Skin of body (tissue), 2 donors: ENCODE results near the gene TMEM256. TPM values are rescaled to one million over a fixed set of nuclear protein-coding genes. Genes with fewer than 3 reads are reported as not detected.

Experiments
- DNase-seq: peaks from one replicate; lab custom pipeline; 2025; lab: John Stamatoyannopoulos, UW
- total RNA-seq: library from RNA; depleted of rRNA; stranded (reverse); fragments of >200 nt; gene quantifications from one replicate; pipeline ENCODE4 v1.2.3, GENCODE V29; 2014

The TMEM256 gene
- 75.9 TPM for total RNA-seq

DNA sequence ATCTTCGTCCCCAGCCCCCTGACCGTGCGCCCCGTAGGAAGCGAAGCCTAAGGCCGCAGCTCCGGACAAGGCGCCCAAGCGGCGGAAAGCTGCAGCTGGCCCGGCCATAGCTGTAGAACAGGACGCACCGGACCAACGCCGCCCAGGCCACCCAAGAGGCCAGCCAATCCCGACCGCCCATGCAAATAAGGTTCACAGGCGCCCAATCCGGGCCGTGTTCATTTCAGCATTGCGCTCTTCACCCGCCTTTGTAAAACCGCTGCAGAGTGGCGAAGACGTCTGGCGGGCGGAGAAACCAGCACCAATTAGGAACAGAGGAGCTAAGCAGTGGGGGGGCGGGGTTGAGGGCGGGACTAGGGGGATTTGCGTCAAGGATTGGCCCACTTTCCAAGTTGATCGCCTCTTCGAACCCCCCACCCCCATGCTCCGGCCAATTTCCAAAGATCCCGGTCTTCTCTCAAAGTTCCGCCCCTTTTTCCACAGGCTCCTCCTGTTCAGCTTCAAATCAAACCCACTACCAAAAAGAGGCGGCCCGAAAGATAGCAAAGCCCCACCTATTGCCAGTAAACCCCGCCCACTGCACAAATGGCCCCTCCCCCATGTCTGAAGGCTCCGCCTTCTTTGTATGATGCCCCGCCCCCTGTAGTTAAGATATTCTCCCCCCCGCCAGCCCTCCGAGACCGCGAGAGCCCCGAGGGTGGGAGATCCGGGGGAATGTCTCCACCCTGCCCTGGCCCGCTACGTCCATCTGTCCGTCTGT is at the start of gene TMEM256:
TMEM256 (minus strand) TSS at position 121 of the 760 bp plus-strand sequence; CDS start at position 108, 13 bp downstream.
- DNase-seq, result peak; percentile 100

DNA sequence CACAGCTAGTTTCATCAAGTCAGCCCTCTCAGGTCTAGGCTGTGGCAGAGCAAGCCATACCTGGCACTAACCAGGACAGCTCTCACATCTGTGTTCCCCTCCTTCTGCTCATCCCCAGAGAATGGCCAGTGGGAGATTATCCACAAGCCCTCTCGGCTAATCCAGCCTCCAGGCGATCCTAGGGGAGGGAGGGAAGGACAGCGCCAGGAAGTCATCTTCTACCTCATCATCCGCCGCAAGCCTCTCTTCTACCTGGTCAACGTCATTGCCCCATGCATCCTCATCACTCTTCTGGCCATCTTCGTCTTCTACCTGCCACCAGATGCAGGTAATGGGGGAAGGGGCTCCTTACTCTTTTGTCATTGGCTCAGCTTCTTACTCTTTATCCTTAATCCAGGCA is 44.6 kb upstream of the TMEM256 start:
- DNase-seq, result no peak

DNA sequence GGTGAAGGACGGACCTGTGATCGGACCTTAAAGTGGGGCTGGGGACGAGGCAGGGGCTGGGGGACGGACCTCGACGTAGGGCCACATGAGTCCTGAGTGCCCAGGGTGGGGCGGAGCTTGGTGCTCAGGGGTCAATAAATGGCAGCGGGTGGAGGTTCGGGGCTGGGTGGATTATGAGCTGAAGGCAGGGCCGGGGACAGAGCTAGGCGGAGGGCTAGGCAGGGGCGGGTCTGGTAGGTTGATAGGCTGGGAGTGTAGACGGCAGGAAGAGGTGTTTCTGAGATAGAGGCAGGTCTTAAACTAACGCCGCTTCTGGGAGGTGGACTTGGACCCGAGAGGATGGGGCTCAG is 41.7 kb upstream of the TMEM256 start:
- no peak for DNase-seq

- no peak for DNase-seq
Measured at GRCh38 chr17:7444682-7445618, 41.1 kb upstream of the TMEM256 start, which contains the start of gene CHRNB1. Gene CHRNB1, plus strand, starts transcription at chr17:7445061. Its CDS starts 67 bp downstream, at chr17:7445128.

- DNase-seq, result no peak
Measured at GRCh38 chr17:7443499-7444485, 39.9 kb upstream of the TMEM256 start.

GRCh38 chr17:7442142-7442541 is 38.2 kb upstream of the TMEM256 start:
- DNase-seq, result no peak

DNA sequence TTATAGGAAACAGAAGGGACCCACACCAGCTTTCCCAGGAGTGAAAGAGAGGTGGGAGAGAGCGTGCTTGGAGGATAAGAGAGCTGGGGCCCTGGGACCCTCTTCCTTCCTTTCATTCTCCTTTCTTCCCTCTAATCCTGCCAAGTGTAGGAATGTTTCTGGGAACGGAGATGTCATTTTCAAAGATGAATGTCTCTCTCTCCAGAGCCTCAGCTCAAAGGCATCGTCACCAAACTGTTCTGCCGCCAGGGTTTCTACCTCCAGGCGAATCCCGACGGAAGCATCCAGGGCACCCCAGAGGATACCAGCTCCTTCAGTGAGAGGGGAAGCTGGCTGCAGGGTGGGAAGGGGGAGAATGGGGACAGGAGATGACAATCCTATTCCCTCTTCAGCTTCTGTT is 37.4 kb upstream of the TMEM256 start:
- no peak for DNase-seq

GRCh38 chr17:7440834-7441195 is 36.9 kb upstream of the TMEM256 start:
- DNase-seq, result no peak

DNA sequence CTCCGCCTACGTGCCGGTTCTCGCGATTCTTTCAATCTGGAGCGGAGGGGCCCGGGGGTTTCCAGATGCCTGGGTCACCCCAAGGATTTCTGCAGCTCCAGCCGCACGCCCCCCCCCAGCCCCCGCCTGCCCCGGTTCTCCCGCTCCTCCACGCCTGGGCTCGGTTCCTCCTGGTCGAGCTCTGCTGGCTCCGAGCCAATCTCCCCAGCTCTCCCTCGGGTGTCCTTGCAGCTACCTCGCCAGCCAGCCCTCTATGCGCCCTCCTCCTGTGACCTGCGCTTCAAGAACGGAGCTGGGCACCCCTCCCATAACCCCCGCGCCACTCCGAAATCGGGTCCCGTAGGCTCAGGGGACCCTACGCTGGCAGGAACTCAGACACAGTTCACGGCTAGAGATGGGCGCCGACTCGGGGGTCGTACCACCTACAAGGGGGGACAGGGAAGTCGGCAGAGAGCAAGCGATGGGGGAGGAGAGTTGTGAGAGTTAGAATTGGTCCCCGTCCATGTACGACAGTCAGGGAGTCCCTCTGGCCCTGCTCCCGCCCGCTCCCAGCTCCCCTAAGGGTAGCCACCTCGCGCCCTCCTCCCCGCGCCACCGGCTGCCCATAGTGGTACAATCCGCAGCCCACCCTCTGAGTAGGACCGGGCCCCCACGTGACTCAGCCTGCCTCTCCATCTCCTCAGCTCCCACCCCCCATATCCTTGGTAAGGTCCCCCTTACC is 36.4 kb upstream of the TMEM256 start:
- DNase-seq, result no peak

DNA sequence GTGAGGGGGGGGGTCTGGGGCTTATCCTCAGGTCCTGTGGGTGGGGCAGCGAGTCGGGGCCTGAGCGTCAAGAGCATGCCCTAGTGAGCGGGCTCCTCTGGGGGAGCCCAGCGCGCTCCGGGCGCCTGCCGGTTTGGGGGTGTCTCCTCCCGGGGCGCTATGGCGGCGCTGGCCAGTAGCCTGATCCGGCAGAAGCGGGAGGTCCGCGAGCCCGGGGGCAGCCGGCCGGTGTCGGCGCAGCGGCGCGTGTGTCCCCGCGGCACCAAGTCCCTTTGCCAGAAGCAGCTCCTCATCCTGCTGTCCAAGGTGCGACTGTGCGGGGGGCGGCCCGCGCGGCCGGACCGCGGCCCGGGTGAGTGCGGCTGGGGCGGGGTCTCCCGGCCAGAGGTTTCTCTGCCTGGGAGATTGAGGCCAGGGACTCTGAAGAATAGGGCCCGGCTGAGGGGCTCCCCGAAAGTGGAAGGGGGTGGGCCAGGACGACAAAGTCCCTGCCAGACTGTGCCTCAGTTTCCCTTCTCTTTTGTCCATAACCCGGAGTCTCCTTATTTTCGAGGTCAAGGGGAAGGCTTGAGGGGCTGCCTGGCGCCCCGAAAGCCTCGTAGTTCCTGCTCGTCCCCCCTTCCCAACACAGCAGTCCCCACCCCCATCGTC is 35.7 kb upstream of the TMEM256 start, which contains the start of gene FGF11:
FGF11 (plus strand) TSS at position 51 of the 651 bp plus-strand sequence; CDS start at position 160, 109 bp downstream.
- DNase-seq, result no peak

DNA sequence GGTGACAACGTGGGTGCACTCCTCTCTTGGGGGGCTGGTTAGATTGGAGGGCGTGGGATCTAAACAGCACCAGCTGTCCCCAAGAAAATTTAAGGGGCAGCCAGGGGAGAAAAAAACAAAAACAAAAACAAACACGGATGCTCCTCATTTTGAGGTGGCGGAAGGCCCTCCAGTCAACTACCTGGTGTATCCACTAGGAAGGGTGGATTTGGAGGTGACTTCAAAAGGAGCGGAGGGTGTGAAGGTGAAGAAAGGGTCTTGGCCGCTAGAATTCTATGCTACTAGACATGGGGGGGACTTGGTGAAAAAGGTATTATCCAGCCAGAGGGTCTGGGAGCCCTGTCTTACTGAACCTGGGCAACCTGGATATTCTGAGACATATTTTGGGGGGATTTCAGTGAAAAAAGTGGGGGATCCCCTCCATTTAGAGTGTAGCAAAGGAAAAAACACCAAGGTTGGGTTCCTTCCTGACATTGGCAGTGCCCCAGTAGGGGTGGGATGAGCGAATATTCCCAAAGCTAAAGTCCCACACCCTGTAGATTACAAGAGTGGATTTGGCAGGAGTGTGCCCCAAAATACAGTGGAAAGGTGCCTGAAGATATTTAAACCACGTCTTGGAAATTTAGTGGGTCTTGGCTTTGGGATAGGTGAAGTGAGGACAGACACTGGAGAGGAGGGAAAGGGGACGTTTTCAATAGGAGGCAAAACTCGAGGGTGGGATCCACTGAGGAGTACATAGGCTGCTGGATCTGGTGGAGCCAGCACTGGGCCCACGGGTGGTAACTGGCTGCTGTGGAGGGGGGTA is 35.0 kb upstream of the TMEM256 start:
- DNase-seq, result no peak

GRCh38 chr17:7437950-7438614 is 34.2 kb upstream of the TMEM256 start:
- DNase-seq, result no peak

- DNase-seq, result no peak
Measured at GRCh38 chr17:7437369-7437863, 33.5 kb upstream of the TMEM256 start.

DNA sequence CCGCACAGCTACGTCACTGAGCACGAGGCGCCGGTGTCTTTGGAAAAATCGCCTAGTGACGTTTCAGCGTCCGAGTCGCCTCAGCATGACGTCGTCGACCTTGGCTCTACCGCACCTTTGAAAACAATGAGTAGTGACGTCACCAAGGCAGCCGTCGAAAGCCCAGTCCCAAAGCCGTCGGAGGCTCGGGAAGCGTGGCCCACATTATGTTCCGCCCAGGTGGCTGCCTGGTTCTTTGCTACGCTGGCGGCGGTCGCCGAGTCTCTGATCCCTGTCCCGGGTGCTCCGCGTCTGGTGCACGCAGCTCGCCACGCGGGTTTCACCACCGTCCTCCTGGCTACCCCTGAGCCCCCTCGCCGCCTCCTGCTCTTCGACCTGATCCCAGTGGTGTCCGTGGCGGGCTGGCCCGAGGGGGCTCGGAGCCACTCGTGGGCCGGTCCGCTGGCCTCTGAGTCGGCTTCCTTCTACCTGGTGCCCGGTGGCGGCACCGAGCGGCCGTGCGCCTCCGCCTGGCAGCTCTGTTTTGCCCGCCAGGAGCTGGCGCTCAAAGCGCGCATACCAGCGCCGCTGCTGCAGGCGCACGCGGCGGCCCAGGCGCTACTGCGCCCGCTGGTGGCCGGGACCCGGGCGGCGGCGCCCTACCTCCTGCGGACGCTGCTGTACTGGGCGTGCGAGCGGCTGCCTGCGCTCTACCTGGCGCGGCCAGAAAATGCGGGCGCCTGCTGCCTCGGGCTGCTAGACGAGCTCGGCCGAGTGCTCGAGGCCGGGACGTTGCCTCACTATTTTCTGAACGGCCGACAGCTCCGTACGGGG is 32.9 kb upstream of the TMEM256 start:
- no peak for DNase-seq

DNA sequence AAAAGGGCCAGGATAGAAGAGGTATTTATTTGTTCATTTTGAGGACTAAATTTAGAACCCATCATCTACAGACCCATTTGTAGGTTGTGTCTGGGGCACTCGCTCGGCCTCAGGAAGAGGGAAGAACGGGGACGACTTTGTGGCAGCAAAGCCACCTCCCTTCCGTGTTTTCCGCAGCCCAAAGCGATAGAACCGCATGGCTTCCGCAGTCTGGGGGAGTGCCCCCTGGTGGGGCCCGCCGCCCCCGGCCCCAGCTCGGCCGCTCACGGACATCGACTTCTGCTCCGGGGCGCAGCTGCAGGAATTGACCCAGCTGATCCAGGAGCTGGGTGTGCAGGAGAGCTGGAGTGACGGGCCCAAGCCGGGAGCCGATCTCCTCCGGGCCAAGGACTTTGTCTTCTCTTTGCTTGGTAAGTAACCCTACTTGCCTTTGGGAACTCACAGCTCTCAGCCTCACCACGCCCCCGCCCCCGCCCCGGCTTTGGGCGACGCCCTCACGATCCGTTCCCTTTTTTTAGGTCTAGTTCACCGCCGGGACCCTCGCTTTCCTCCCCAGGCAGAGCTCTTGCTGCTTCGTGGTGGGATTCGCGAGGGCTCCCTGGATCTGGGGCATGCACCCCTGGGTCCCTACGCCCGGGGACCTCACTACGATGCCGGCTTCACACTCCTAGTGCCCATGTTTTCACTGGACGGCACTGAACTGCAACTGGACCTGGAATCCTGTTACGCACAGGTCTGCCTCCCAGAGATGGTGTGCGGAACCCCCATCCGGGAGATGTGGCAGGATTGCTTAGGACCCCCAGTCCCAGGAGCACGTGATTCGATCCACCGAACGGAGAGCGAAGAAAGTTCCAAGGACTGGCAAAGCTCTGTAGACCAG is 32.0 kb upstream of the TMEM256 start:
- DNase-seq, result no peak

DNA sequence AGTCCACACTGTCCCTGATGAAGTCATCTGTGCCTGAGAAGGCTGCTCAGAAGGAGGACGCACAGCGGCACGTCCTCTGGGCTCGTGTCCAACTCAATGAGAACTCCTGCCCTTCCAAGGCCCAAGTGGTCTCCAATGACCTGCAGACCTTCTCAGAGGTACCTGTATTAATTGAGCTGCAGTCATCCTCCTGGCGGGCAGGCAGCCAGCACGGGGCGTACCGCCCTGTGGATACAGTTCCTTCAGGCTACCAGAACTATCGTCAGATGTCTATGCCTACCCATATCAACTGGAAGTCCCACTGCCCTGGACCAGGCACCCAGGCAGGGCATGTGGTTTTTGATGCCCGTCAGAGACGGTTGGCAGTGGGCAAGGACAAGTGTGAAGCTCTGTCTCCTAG is 28.4 kb upstream of the TMEM256 start:
- no peak for DNase-seq
